Rectal smooth muscle tissue (tissue), 1 donor: ENCODE data around the gene BCAS1.
"Not testable (repeated sequence)": the region's sequence is repeated elsewhere in the genome, so short reads cannot be mapped to it uniquely, and the experiment has no call there.

Source experiments
- H3K27ac ChIP-seq: one replicate; pipeline ENCODE4 v1.7.0; 2013; ENCODE audit warnings: low read depth, low read length, inconsistent platforms
- H3K27me3 ChIP-seq: one replicate; pipeline ENCODE4 v1.7.0; 2013; ENCODE audit warnings: low read length; ENCODE audit not compliant: control insufficient read depth, insufficient read depth
- H3K36me3 ChIP-seq: one replicate; pipeline ENCODE4 v1.7.0; 2013; ENCODE audit warnings: low read length; ENCODE audit not compliant: control insufficient read depth, insufficient read depth
- H3K4me1 ChIP-seq: one replicate; pipeline ENCODE4 v1.7.0; 2013; ENCODE audit warnings: low read length; ENCODE audit not compliant: control insufficient read depth, insufficient read depth
- H3K4me3 ChIP-seq: one replicate; pipeline ENCODE4 v1.7.0; 2013; ENCODE audit warnings: low read length
- H3K9ac ChIP-seq: one replicate; pipeline ENCODE4 v1.7.0; 2013; ENCODE audit warnings: low read length

BCAS1 gene

GRCh38 chr20:53981752-53982437 is 88.5 kb downstream of the BCAS1 start:
- Histone ChIP-seq H3K9ac (no peak overlapping the region), H3K4me1 (no peaks in the 10 kb centered on the region), H3K4me3 (no peak overlapping the region), H3K27me3 (no peaks in the 10 kb centered on the region), H3K36me3 (no peaks in the 10 kb centered on the region), H3K27ac (no peak overlapping the region)

- H3K36me3 ChIP-seq: no peaks in the 10 kb centered on the region
- H3K27ac ChIP-seq: no peak overlapping the region
- H3K4me1 ChIP-seq: no peaks in the 10 kb centered on the region
- H3K9ac ChIP-seq: no peak overlapping the region
- H3K27me3 ChIP-seq: no peaks in the 10 kb centered on the region
- H3K4me3 ChIP-seq: no peak overlapping the region
These were observed 89.3 kb downstream of the BCAS1 start for GRCh38 chr20:53981130-53981529.

- H3K4me3 ChIP-seq: no peak overlapping the region
These were observed 90.3 kb downstream of the BCAS1 start for GRCh38 chr20:53980031-53980465.

GRCh38 chr20:53978497-53978896 is 91.9 kb downstream of the BCAS1 start:
- H3K27me3 ChIP-seq: no peaks in the 10 kb centered on the region
- no peak overlapping the region for H3K9ac ChIP-seq
- H3K36me3 ChIP-seq: no peaks in the 10 kb centered on the region
- no peak overlapping the region for H3K27ac ChIP-seq
- H3K4me3 ChIP-seq: no peak overlapping the region
- no peaks in the 10 kb centered on the region for H3K4me1 ChIP-seq

More at GRCh38 chr20:53980031-53980465, 90.3 kb downstream of the BCAS1 start:
- H3K27ac ChIP-seq: no peak overlapping the region
- no peaks in the 10 kb centered on the region for H3K36me3 ChIP-seq
- H3K9ac ChIP-seq: no peak overlapping the region
- H3K27me3 ChIP-seq: no peaks in the 10 kb centered on the region
- no peaks in the 10 kb centered on the region for H3K4me1 ChIP-seq

- H3K27me3 ChIP-seq: no peaks in the 10 kb centered on the region
- no peak overlapping the region for H3K9ac ChIP-seq
- no peaks in the 10 kb centered on the region for H3K4me1 ChIP-seq
- H3K36me3 ChIP-seq: no peaks in the 10 kb centered on the region
- no peak overlapping the region for H3K27ac ChIP-seq
- H3K4me3 ChIP-seq: no peak overlapping the region
These were observed 93.0 kb downstream of the BCAS1 start for GRCh38 chr20:53977391-53977790.

GRCh38 chr20:53975761-53976160 is 94.6 kb downstream of the BCAS1 start:
- Histone ChIP-seq H3K27ac (no peak overlapping the region), H3K36me3 (no peaks in the 10 kb centered on the region), H3K27me3 (no peaks in the 10 kb centered on the region), H3K9ac (no peak overlapping the region), H3K4me1 (no peaks in the 10 kb centered on the region), H3K4me3 (no peak overlapping the region)

- no peaks in the 10 kb centered on the region for H3K36me3 ChIP-seq
- H3K27ac ChIP-seq: no peak overlapping the region
- H3K4me3 ChIP-seq: no peak overlapping the region
- H3K9ac ChIP-seq: no peak overlapping the region
- no peaks in the 10 kb centered on the region for H3K4me1 ChIP-seq
- no peaks in the 10 kb centered on the region for H3K27me3 ChIP-seq
These were observed 95.4 kb downstream of the BCAS1 start for GRCh38 chr20:53974785-53975555.

GRCh38 chr20:53973882-53974281 is 96.5 kb downstream of the BCAS1 start:
- H3K27me3 ChIP-seq, H3K36me3 ChIP-seq, H3K9ac ChIP-seq, H3K27ac ChIP-seq, H3K4me1 ChIP-seq, H3K4me3 ChIP-seq: not testable (repeated sequence)

- Histone ChIP-seq H3K9ac (no peak overlapping the region), H3K36me3 (no peaks in the 10 kb centered on the region), H3K27ac (no peak overlapping the region), H3K27me3 (no peaks in the 10 kb centered on the region), H3K4me3 (no peak overlapping the region), H3K4me1 (no peaks in the 10 kb centered on the region)
These were observed 98.2 kb downstream of the BCAS1 start for GRCh38 chr20:53972179-53972578.

GRCh38 chr20:53971096-53971683 is 99.2 kb downstream of the BCAS1 start:
- Histone ChIP-seq H3K9ac (no peak overlapping the region), H3K36me3 (no peaks in the 10 kb centered on the region)

GRCh38 chr20:53970232-53970631 is 100.2 kb downstream of the BCAS1 start:
- Histone ChIP-seq H3K4me3 (no peak overlapping the region), H3K4me1 (no peaks in the 10 kb centered on the region), H3K36me3 (no peaks in the 10 kb centered on the region), H3K9ac (no peak overlapping the region), H3K27ac (no peak overlapping the region), H3K27me3 (no peaks in the 10 kb centered on the region)

More at GRCh38 chr20:53971096-53971683, 99.2 kb downstream of the BCAS1 start:
- Histone ChIP-seq H3K4me1 (no peaks in the 10 kb centered on the region), H3K4me3 (no peak overlapping the region), H3K27me3 (no peaks in the 10 kb centered on the region), H3K27ac (no peak overlapping the region)

- no peaks in the 10 kb centered on the region for H3K27me3 ChIP-seq
These were observed 102.9 kb downstream of the BCAS1 start for GRCh38 chr20:53967527-53967926.

More at GRCh38 chr20:53967527-53967926, 102.9 kb downstream of the BCAS1 start:
- no peaks in the 10 kb centered on the region for H3K4me1 ChIP-seq
- H3K9ac ChIP-seq: no peak overlapping the region
- no peak overlapping the region for H3K4me3 ChIP-seq
- no peaks in the 10 kb centered on the region for H3K36me3 ChIP-seq
- no peak overlapping the region for H3K27ac ChIP-seq
